Transverse colon (tissue), 4 donors: ENCODE measurements around the gene IDI2.

Experiments
- CTCF ChIP-seq, 5 experiments: fragments of 200-600 bp in 3 of 5; fragments of 450-650 bp in 2 of 5; sonication (generic) in 3 of 5; IDR thresholded peaks; 1 replicate in 2 of 5; 2 replicates in 3 of 5; pipeline ENCODE4 v1.5.1; 2016 to 2017; ENCODE audit warnings: antibody characterized with exemption in 5 of 5, inconsistent platforms in 3 of 5, mild to moderate bottlenecking in 2 of 5, moderate library complexity in 1 of 5
- POLR2AphosphoS5 ChIP-seq, 3 donors: sonication (generic); formaldehyde crosslinking; IDR thresholded peaks; one replicate each; pipeline ENCODE4 v1.6.1; 2016; ENCODE audit warnings: antibody characterized with exemption in 3 of 3

GRCh38 chr10:1059902-1060301 lies 34.2 kb upstream of the IDI2 start:
- no peak for TF ChIP-seq CTCF (IDR thresholded peaks at IDR 0.05)
- TF ChIP-seq POLR2AphosphoS5 (IDR thresholded peaks at IDR 0.05) = no peak
